OCI-LY1 (cell line): Measurements from ENCODE around the gene TMEM200C.

ENCODE experiments used
- CTCF ChIP-seq: fragments of 200-600 bp; sonication (generic), shearing (Covaris generic); IDR thresholded peaks from 2 replicates; pipeline ENCODE4 v1.5.1; 2017; ENCODE audit warnings: mild to moderate bottlenecking, antibody characterized with exemption, low read length, moderate library complexity, mixed read lengths
- EZH2 ChIP-seq: fragments of 200-600 bp; sonication (generic), shearing (Covaris generic); IDR thresholded peaks from 2 replicates; pipeline ENCODE4 v1.8.0; 2017; ENCODE audit warnings: borderline replicate concordance, mixed run types, mild to moderate bottlenecking, antibody characterized with exemption, low read length, moderate library complexity, mixed read lengths

GRCh38 chr18:5851998-5852397 is 43.3 kb downstream of the TMEM200C start:
- no peak for TF ChIP-seq EZH2
- TF ChIP-seq CTCF, result no peak
